AG04449 (cell line): ENCODE data around the gene PLN.

Source experiments
- CTCF ChIA-PET: fragments of 350-600 bp; formaldehyde crosslinking; extraction: SDS; loops from one replicate; lab custom pipeline; 2021; ENCODE audit warnings: antibody characterized with exemption; lab: Yijun Ruan, JAX
- POLR2A ChIA-PET: fragments of 400-600, 350-600 bp; formaldehyde crosslinking; extraction: SDS; loops from one replicate; lab custom pipeline; 2020; ENCODE audit warnings: antibody characterized with exemption, inconsistent platforms; lab: Yijun Ruan, JAX
- DNase-seq: peaks from one replicate; pipeline ENCODE4 v3.0.0-alpha.2; 2010; ENCODE audit warnings: low read depth, low spot score
- H3K4me3 ChIP-seq: 2 replicates; pipeline ENCODE4 v1.5.1; 2011; ENCODE audit warnings: low read depth, mild to moderate bottlenecking, control low read depth, low read length
- CTCF ChIP-seq: IDR thresholded peaks from one replicate; pipeline ENCODE4 v1.5.1; 2011; ENCODE audit warnings: mild to moderate bottlenecking, moderate library complexity, low read length, control low read depth, inconsistent platforms; ENCODE audit not compliant: insufficient read depth; ENCODE audit errors: missing control alignments

The PLN gene

GRCh38 chr6:118548136-118548535 lies at the start of gene PLN:
PLN (plus strand) TSS chr6:118548296; CDS start chr6:118558922, 10,626 bp downstream.
- no peak within 1 kb of the TSS for H3K4me3 ChIP-seq
- ChIA-PET POLR2A (no interaction called here), CTCF (interaction anchor here (1.1 to 2.9 kb wide), 3 partner anchors 17 to 264 kb away, joined by 3 to 32 read pairs (median 3); no protein-coding TSS in a partner anchor)
- no peak for DNase-seq
- TF ChIP-seq CTCF, result no peak

- ChIA-PET CTCF (interaction anchor here (1.3 to 2.0 kb wide), 2 partner anchors 10 to 215 kb away, joined by 3 to 9 read pairs; no protein-coding TSS in a partner anchor), POLR2A (no interaction called here)
Observed at GRCh38 chr6:118500130-118501015, 47.7 kb upstream of the PLN start.

GRCh38 chr6:118501099-118501498 lies 47.0 kb upstream of the PLN start:
- no peak for TF ChIP-seq CTCF
- H3K4me3 ChIP-seq, result no peak overlapping the region
- no peak for DNase-seq
- CTCF ChIA-PET, result interaction anchor here (2.0 kb wide), 1 partner anchor 216 kb away, joined by 9 read pairs; no protein-coding TSS in a partner anchor
- POLR2A ChIA-PET, result no interaction called here

More at GRCh38 chr6:118500130-118501015, 47.7 kb upstream of the PLN start:
- H3K4me3 ChIP-seq, result no peak overlapping the region
- TF ChIP-seq CTCF, result no peak
- no peak for DNase-seq

GRCh38 chr6:118501765-118502164 lies 46.3 kb upstream of the PLN start:
- ChIA-PET POLR2A (no interaction called here), CTCF (interaction anchor here (2.0 kb wide), 1 partner anchor 216 kb away, joined by 9 read pairs; no protein-coding TSS in a partner anchor)
- DNase-seq, result no peak
- no peak for TF ChIP-seq CTCF
- H3K4me3 ChIP-seq, result no peak overlapping the region

- ChIA-PET POLR2A (no interaction called here), CTCF (interaction anchor here (2.0 kb wide), 1 partner anchor 217 kb away, joined by 9 read pairs; no protein-coding TSS in a partner anchor)
- TF ChIP-seq CTCF, result no peak
- no peak for DNase-seq
- no peak overlapping the region for H3K4me3 ChIP-seq
Observed at GRCh38 chr6:118502169-118502568, 45.9 kb upstream of the PLN start.

- no peak for DNase-seq
- no peak overlapping the region for H3K4me3 ChIP-seq
- ChIA-PET POLR2A (no interaction called here), CTCF (interaction anchor here (1.2 to 2.1 kb wide), 4 partner anchors 218 to 296 kb away, joined by 4 to 11 read pairs (median 5); no protein-coding TSS in a partner anchor)
- TF ChIP-seq CTCF, result no peak
Observed at GRCh38 chr6:118504611-118505010, 43.5 kb upstream of the PLN start.
